G401.6 (cell line): ENCODE results near the gene GNMT.

Source experiments
- FAIRE-seq: peaks from 2 replicates; lab custom pipeline; 2012; peaks lifted over from hg19 to GRCh38; lab: Jason Lieb, UNC

Gene GNMT

DNA sequence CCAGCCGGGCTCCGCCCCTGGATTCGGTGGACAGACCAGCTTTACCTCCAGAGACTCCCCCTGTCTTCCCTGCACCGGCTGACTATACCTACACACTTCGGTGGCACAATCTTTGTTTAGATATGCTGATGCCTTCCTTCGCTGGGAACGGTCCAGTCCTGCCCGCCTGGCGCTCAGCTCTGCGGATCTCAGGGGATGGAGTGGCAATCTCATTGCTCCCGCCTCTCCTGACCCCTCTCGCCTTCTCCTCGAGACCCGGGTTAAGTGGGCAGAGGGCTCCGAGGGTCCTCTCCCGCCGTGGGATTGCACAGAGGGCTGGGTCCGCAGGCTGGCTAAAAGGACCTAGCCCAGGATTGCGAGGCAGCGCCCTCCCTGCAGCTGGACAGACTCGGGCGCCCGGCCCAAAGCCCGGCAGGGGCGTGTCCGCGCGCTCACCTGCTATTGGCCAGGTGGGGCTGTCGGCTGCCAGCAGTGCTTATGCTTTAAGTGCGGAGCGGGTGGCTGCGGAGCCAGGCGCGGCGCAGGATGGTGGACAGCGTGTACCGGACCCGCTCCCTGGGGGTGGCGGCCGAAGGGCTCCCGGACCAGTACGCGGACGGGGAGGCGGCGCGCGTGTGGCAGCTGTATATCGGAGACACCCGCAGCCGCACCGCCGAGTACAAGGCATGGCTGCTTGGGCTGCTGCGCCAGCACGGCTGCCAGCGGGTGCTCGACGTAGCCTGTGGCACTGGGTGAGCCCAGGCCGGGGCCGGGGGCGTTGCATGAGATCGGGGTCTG lies at the start of gene GNMT:
GNMT (plus strand) TSS at position 512 of the 777 bp plus-strand sequence; CDS start at position 526, 14 bp downstream.
- FAIRE-seq = no peak

- FAIRE-seq = no peak
Observed at GRCh38 chr6:42911171-42912021, 49.2 kb upstream of the GNMT start.

GRCh38 chr6:42914546-42914945 lies 46.0 kb upstream of the GNMT start:
- FAIRE-seq = no peak

DNA sequence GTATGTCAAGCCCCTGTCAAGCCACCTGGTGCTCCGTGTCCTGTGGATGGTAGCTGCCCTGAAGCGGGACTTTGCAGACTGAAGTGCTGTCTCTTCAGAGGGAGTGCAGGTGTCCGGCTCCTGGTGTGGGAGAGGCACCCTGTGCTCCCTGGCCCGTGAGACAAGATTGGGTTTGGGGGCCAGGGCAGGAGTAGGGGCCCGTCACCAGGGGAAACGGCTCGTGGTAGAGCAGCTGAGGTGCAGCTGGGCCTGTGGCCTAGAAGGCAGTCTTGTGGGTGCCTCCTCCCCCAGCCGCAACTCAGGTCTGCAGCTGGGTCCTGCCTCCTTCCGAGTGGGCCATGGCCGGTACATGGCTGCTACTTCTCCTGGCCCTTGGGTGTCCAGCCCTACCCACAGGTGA lies 44.8 kb upstream of the GNMT start, which contains the start of gene PTCRA:
PTCRA (plus strand) TSS at position 322 of the 400 bp plus-strand sequence; CDS start at position 339, 17 bp downstream.
- FAIRE-seq = no peak

DNA sequence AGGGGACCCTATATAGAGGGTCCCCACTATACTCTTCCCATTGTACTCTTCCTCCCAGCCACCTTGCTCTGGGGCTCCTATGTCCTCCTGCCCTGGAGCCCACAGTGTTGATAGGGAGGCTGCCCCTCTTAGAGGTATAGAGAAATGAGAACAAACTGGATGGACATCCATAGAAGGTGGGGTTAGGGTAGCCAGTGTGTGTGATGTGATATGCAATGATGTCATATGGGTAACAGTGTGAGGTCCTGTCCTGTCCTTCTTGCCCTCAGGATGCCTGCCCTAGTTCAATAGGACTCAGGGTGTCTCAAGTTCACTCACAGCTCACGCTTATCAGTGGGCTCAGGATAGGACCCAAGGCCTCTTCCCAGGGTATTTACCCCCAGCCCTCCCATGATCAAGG lies 44.3 kb upstream of the GNMT start:
- no peak for FAIRE-seq

- no peak for FAIRE-seq
Observed at GRCh38 chr6:42921801-42922200, 38.8 kb upstream of the GNMT start.

DNA sequence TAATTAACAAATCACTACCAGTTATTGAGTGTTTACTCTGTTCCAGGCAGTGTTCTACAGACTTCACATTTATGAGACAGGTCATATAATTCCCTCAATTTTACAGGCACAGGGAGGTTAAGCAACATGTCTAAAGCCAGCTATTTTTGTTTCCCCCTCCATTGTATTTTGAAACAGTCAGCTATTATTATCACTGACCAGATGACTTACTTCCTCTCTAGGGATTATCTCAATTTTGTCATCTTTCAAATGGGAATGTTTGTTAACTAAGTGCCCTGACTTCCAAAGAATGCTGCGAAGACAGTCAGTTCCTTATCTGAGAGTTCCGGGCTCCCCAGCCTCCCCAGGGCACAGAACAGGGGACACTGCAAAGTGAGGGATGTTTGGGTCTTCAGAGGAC lies 36.9 kb upstream of the GNMT start:
- FAIRE-seq = no peak

DNA sequence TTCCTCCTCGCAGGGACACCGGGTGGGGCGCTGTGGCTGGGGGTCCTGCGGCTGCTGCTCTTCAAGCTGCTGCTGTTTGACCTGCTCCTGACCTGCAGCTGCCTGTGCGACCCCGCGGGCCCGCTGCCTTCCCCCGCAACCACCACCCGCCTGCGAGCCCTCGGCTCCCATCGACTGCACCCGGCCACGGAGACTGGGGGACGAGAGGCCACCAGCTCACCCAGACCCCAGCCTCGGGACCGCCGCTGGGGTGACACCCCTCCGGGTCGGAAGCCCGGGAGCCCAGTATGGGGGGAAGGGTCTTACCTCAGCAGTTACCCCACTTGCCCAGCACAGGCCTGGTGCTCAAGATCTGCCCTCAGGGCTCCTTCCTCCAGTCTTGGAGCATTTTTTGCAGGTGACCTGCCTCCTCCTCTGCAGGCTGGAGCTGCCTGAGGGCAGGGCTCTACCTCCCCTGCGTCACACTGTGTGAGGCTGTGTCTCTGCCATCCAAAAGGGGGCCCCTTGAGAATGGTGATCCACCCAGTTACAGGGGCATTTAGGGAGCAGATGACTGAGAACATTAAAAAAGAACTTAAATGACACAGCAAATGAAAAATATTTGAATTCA lies 35.2 kb upstream of the GNMT start:
- FAIRE-seq = no peak

DNA sequence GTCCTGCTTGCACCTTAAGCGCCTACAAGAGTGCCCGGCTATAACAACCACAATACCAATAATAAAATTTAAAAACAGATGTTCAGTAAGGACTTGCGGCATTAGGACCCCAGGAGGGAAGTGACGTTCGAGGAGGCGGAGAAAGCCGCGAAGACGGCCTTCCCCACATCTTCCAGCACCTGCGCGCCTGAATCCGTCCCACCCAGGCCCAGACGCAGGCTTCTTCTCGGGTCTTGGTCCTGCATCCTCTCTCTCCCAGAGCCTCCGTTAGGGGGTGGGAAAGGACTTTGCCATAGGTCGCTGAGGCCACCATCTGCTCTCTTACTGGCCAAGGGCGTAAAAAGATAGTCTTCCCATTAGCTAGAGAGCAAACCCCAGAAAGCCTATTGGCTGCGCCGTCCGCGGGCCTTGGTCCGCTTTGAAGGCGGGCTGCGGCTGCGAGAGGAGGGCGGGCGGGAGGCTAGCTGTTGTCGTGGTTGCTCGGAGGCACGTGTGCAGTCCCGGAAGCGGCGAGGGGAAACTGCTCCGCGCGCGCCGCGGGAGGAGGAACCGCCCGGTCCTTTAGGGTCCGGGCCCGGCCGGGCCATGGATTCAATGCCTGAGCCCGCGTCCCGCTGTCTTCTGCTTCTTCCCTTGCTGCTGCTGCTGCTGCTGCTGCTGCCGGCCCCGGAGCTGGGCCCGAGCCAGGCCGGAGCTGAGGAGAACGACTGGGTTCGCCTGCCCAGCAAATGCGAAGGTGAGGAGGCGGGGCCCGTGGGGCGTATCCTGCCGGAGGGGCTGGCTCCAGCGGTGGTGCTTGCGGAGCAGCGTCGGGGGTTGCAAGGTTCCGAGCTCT lies 31.4 kb upstream of the GNMT start, which contains the start of gene CNPY3:
CNPY3 (plus strand) TSS at position 495 of the 835 bp plus-strand sequence; CDS start at position 586, 91 bp downstream.
- peak; percentile 98 for FAIRE-seq

- no peak for FAIRE-seq
Observed at GRCh38 chr6:42929821-42930360, 30.7 kb upstream of the GNMT start.

GRCh38 chr6:42932412-42932811 lies 28.1 kb upstream of the GNMT start:
- FAIRE-seq = no peak

- no peak for FAIRE-seq
Observed at GRCh38 chr6:42933205-42933604, 27.3 kb upstream of the GNMT start.

DNA sequence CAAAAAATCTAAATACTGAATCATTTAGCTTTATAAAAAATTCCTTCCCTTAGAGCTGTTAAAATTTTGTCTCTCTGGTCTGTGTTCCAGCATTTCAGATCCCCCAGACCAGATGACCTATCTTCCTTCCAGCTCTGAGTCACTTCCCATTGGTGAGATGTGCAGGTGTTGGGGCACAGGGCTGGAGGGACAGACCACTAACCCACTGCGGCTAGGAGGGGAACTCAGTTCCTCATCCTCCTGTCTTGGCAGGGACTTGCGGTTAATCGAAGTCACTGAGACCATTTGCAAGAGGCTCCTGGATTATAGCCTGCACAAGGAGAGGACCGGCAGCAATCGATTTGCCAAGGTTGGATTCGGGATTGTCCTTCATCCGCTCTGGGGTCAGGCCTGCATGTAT lies 25.2 kb upstream of the GNMT start:
- no peak for FAIRE-seq

DNA sequence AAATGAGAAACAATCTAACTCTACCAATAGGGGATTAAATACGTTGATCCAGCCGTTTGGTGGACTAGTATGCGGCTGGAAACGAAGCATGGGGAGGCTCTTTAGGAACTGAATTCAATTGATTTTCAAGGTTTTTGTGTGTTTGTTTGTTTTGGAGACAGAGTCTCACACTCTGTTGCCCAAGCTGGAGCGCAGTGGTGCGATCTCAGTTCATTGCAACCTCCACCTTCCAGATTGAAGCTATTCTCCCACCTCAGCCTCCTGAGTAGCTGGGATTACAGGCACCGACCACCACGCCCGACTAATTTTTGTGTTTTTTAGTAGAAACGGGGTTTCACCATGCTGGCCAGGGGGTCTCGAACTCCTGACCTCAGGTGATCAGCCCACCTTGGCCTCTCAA lies 24.2 kb upstream of the GNMT start:
- no peak for FAIRE-seq

- FAIRE-seq = no peak
Observed at GRCh38 chr6:42937548-42938427, 22.8 kb upstream of the GNMT start.

- FAIRE-seq = no peak
Observed at GRCh38 chr6:42938428-42938796, 22.1 kb upstream of the GNMT start.

DNA sequence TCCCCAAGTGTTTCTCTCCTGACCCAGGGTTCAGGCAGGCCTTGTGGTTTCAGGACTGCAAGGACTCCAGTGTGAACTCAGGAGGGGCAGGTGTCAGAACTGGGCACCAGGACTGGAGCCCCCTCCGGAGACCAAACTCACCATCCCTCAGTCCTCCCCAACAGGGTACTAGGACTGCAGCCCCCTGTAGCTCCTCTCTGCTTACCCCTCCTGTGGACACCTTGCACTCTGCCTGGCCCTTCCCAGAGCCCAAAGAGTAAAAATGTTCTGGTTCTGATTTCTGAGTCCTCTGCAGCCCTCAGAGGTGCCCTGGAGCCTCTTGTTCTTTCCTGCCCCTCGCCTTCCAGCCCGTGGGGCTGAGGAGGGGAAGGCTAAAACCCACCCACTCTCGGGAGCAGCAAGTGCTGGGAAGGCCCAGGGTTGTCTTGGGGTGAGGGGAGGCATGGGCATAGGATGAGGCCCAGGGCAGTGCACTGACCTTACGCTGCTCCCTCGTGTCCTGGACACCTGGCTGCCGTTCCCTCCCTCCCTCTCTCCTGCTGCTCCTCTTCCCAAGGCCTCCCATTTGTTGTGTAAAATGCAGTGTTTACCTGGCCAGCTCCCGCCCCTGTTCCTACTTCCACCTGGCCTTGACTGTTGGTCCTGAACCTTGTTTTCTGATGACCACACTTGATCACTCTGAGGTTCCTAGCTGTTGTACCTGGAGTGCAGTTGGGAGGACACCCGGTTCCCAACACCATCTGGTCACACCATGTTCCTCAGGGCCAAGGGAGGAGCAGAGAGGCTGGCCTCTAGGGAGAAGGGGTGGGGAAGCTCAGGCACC lies 21.4 kb upstream of the GNMT start:
- FAIRE-seq = no peak

GRCh38 chr6:42939810-42940167 lies 20.8 kb upstream of the GNMT start:
- no peak for FAIRE-seq

- no peak for FAIRE-seq
Observed at GRCh38 chr6:42940493-42941045, 20.0 kb upstream of the GNMT start.
